Activated CD8-positive, alpha-beta T cell treated with anti-CD3 and anti-CD28 coated beads for 36 hours (primary cell): ENCODE data around the gene NDUFS7. TPM values are rescaled to one million over a fixed set of nuclear protein-coding genes. Genes with fewer than 3 reads are reported as not detected.
A peak's percentile ranks its signal among the peaks of the same experiment; 100 is the strongest.
"Not testable (repeated sequence)": the region's sequence is repeated elsewhere in the genome, so short reads cannot be mapped to it uniquely, and the experiment has no call there.

Experiments
- ATAC-seq: fragments of 200-7000 bp; cut with Tn5 transposase; one replicate; pipeline ENCODE4 v1.10.0; 2021; ENCODE audit warnings: mild to moderate bottlenecking, moderate library complexity
- CTCF ChIA-PET: fragments of 350-600 bp; sonication (Branson Sonifier 250); formaldehyde crosslinking; loops from one replicate; lab custom pipeline; 2021; ENCODE audit warnings: antibody characterized with exemption; lab: Charles Lee
- POLR2A ChIA-PET: fragments of 350-600 bp; sonication (Branson Sonifier 250); formaldehyde crosslinking; loops from one replicate; lab custom pipeline; 2021; ENCODE audit warnings: antibody characterized with exemption; lab: Charles Lee
- DNase-seq: peaks from one replicate; pipeline ENCODE4 v3.0.0-alpha.2; 2020
- H3K27ac Mint-ChIP-seq: one replicate; pipeline ENCODE4 v1.8.0; 2021; ENCODE audit warnings: mild to moderate bottlenecking, mixed read lengths
- H3K27me3 Mint-ChIP-seq: one replicate; pipeline ENCODE4 v1.8.0; 2021; ENCODE audit warnings: mixed read lengths
- H3K36me3 Mint-ChIP-seq: one replicate; pipeline ENCODE4 v1.8.0; 2021; ENCODE audit warnings: low read depth, mixed read lengths
- H3K4me1 Mint-ChIP-seq: one replicate; pipeline ENCODE4 v1.8.0; 2021; ENCODE audit warnings: low read depth, mixed read lengths
- H3K4me3 Mint-ChIP-seq: one replicate; pipeline ENCODE4 v1.8.0; 2021; ENCODE audit warnings: mild to moderate bottlenecking, moderate library complexity, mixed read lengths
- H3K9me3 Mint-ChIP-seq: one replicate; pipeline ENCODE4 v1.8.0; 2021; ENCODE audit warnings: mixed read lengths
- CTCF ChIP-seq: fragments of 200-600 bp; IDR thresholded peaks from one replicate; pipeline ENCODE4 v1.8.0; 2022; ENCODE audit warnings: antibody characterized with exemption, mild to moderate bottlenecking
- intact Hi-C: fragments of 100-400 bp; cut with micrococcal nuclease; formaldehyde crosslinking; loops from one replicate; pipeline ENCODE4 v1.10.0; 2022
- total RNA-seq, 2 experiments: library from RNA; stranded (reverse); gene quantifications; one replicate each; pipeline ENCODE4 v1.2.3, GENCODE V29; 2021

NDUFS7 gene
- total RNA-seq, 2 experiments from 2014 or later, result 113 to 120 TPM

GRCh38 chr19:1435378-1435989, 51.8 kb downstream of the NDUFS7 start:
- intact Hi-C loops, result no loop called here
- no peak for TF ChIP-seq CTCF
- Mint-ChIP-seq H3K27me3 (no peaks in the 10 kb centered on the region), H3K4me3 (no peak overlapping the region), H3K4me1 (peaks cover 16% of the 10 kb centered on the region), H3K9me3 (no peaks in the 10 kb centered on the region), H3K27ac (no peak overlapping the region), H3K36me3 (peaks cover 34% of the 10 kb centered on the region)
- DNase-seq (no peak), ATAC-seq (no peak)
- POLR2A ChIA-PET, result interaction anchor here (0.9 to 1.6 kb wide), 4 partner anchors 11 to 22 kb away, joined by 3 to 7 read pairs (median 4); no protein-coding TSS in a partner anchor
- CTCF ChIA-PET, result interaction anchor here (2.7 kb wide), 1 partner anchor 10 kb away, joined by 8 read pairs; no protein-coding TSS in a partner anchor

GRCh38 chr19:1437609-1438008, 53.9 kb downstream of the NDUFS7 start:
- ChIA-PET CTCF (interaction anchor here (0.8 to 2.7 kb wide), 5 partner anchors 7 to 24 kb away, joined by 3 to 8 read pairs (median 3); no protein-coding TSS in a partner anchor), POLR2A (interaction anchor here (0.8 to 3.5 kb wide), 8 partner anchors 13 to 34 kb away, joined by 3 to 10 read pairs (median 4); no protein-coding TSS in a partner anchor)
- Mint-ChIP-seq H3K36me3 (peaks cover 48% of the 10 kb centered on the region), H3K9me3 (no peaks in the 10 kb centered on the region), H3K4me1 (peaks cover 26% of the 10 kb centered on the region), H3K27ac (peak overlapping the region; percentile 99), H3K4me3 (peak overlapping the region; percentile 93), H3K27me3 (no peaks in the 10 kb centered on the region)
- ATAC-seq, result no peak
- no peak for TF ChIP-seq CTCF
- DNase-seq, result no peak
- intact Hi-C loops, result no loop called here

GRCh38 chr19:1438035-1438932, 54.6 kb downstream of the NDUFS7 start, which contains the start of gene RPS15:
Gene RPS15, plus strand, starts transcription at chr19:1438396. Its CDS starts 30 bp downstream, at chr19:1438426.
- DNase-seq (peak; percentile 96), ATAC-seq (peak; percentile 95)
- Mint-ChIP-seq H3K36me3 (peaks cover 48% of the 10 kb centered on the region), H3K9me3 (no peaks in the 10 kb centered on the region), H3K27me3 (no peaks in the 10 kb centered on the region), H3K4me1 (peaks cover 29% of the 10 kb centered on the region), H3K4me3 (peak within 1 kb of the TSS; percentile 93), H3K27ac (peak within 1 kb of the TSS; percentile 99)
- TF ChIP-seq CTCF, result peak; percentile 95
- intact Hi-C loops, result no loop called here
- POLR2A ChIA-PET, result interaction anchor here (0.8 to 3.5 kb wide), 8 partner anchors 11 to 30 kb away, joined by 3 to 10 read pairs (median 4); no protein-coding TSS in a partner anchor
- CTCF ChIA-PET, result interaction anchor here (0.8 to 2.7 kb wide), 4 partner anchors 7 to 25 kb away, joined by 3 to 8 read pairs (median 3); no protein-coding TSS in a partner anchor

- H3K9me3 Mint-ChIP-seq, result no peaks in the 10 kb centered on the region
- peaks cover 48% of the 10 kb centered on the region for H3K36me3 Mint-ChIP-seq
- intact Hi-C loops, result no loop called here
- peaks cover 30% of the 10 kb centered on the region for H3K4me1 Mint-ChIP-seq
- no peaks in the 10 kb centered on the region for H3K27me3 Mint-ChIP-seq
- ChIA-PET POLR2A (interaction anchor here (1.1 to 3.5 kb wide), 4 partner anchors 12 to 29 kb away, joined by 3 to 10 read pairs (median 6); no protein-coding TSS in a partner anchor), CTCF (no interaction called here)
- H3K27ac Mint-ChIP-seq, result peak overlapping the region; percentile 89
- peak overlapping the region; percentile 93 for H3K4me3 Mint-ChIP-seq
- ATAC-seq (no peak), DNase-seq (no peak)
- no peak for TF ChIP-seq CTCF
These were observed 55.2 kb downstream of the NDUFS7 start for GRCh38 chr19:1438933-1439354.

- Mint-ChIP-seq H3K4me3 (peak overlapping the region; percentile 93), H3K27ac (peak overlapping the region; percentile 89), H3K36me3 (peaks cover 48% of the 10 kb centered on the region), H3K4me1 (peaks cover 36% of the 10 kb centered on the region)
- intact Hi-C loops, ATAC-seq, H3K9me3 Mint-ChIP-seq, CTCF ChIA-PET, H3K27me3 Mint-ChIP-seq: not testable (repeated sequence)
- peak; percentile 40 for DNase-seq
- POLR2A ChIA-PET, result interaction anchor here (1.0 to 3.5 kb wide), 7 partner anchors 11 to 31 kb away, joined by 3 to 10 read pairs (median 5); no protein-coding TSS in a partner anchor
These were observed 56.1 kb downstream of the NDUFS7 start for GRCh38 chr19:1439525-1440417.
